GM21423 (cell line): ENCODE results near the gene NFYC.

Experiments
- ATAC-seq: cut with Tn5 transposase; IDR thresholded peaks from one replicate; pipeline ENCODE4 v1.9.1; 2021; ENCODE audit warnings: mild to moderate bottlenecking, moderate library complexity; ENCODE audit not compliant: unreplicated experiment

Gene NFYC

DNA sequence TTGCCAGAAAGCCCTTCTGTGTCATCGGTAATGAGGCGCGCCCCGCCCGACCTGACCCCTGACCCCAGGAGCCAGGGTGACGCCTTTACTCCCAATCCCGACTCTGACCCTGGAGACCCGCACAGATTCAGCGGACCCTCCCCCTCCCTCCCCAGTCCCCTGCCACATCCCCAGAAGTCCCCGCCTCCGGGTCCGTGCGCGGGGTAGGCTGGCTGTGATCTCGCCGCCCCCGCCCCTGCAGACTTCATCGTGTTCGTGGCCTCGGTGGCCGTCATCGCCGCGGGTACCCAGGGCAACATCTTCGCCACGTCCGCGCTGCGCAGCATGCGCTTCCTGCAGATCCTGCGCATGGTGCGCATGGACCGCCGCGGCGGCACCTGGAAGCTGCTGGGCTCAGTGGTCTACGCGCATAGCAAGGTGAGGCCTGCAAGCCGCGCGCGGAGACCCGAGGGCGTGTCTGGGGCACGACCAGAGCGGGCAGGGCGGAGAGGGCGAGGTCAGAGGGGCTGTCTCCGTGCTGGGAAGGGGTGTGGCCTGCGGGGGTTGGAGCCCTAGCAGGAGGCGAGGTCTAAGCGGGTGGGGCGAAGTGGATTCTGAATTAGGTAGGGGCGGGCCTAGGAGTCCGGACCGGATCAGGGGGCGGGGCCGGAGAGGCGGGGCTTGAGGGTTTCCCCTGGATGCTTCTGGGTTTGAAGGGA is 126.9 kb downstream of the NFYC start:
- peak; percentile 65 for ATAC-seq

- no peak for ATAC-seq
Measured at GRCh38 chr1:40819101-40819500, 127.6 kb downstream of the NFYC start.

DNA sequence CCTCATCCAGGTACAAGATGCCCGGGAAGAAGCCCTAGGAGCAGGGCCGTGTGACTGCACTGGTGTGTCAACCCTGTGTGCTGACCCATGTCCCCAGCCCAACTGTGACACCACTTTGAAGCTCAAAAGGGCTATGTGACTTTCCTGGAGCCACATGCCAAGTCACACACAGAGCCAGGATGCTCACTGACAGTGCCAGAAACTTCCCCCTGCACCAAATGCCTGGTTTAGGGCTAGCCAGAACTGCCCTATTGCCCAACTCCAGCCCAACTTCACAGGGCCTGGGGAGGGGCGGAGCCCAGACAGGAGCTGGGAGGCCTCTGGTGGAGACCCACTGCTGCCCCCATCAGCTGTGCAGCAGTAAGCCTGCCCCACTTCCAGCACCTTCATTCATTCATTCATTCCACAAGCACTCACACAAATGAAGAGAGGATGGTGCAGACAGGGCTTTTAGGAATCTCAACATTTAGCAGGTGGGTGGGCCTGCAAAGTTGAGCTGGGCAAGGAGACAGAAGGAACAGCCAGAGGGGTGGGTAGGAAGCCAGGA is 128.8 kb downstream of the NFYC start:
- no peak for ATAC-seq
